Left renal pelvis (tissue), 4 donors: Measurements from ENCODE around the gene HOMER1. TPM values are rescaled to one million over a fixed set of nuclear protein-coding genes. Genes with fewer than 3 reads are reported as not detected.

ENCODE experiments used
- DNase-seq, 4 donors: peaks; one replicate each; pipeline ENCODE4 v3.0.0-alpha.2; 2013; ENCODE audit warnings: low read depth in 4 of 4, low spot score in 3 of 4
- polyA plus RNA-seq, 4 donors: library from polyadenylated mRNA; unstranded; fragments of 120-200 nt; gene quantifications; one replicate each; pipeline ENCODE4 v1.2.1, GENCODE V29; 2013; ENCODE audit not compliant: insufficient read length in 4 of 4

Gene HOMER1
- polyA plus RNA-seq, 4 donors = 6.3 to 29.3 (median 20.7) TPM

DNA sequence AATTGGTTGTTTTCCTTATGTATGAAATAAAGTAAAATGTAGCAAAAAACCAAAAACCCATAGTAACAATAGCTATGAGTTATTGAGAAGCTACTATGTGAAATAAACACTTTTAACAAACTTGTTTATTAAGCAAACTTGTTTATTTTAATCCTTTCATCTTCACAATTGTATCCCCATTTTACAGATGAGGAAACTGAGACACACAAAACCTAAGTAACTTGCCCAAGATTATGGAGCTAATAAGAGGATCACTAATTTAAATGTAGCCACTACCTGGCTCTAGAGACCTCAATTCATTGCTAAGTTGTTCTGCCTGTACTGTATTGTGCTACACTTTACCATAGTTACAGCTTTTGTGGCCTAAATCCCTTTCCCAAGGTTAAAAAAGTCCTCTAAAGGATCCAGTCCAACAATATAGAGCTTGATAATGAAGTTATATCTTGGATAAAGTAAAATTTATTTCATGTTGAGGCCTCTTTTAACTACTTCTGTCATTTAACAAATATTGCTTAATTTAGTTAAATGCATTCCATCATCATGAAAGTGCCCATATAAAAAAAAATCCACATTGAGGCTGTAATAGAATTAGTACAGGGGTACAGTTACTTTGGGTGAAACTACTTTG is 22.1 kb downstream of the HOMER1 start:
- no peak for DNase-seq

- no peak for DNase-seq
These were observed 23.5 kb downstream of the HOMER1 start for GRCh38 chr5:79490323-79490936.

DNA sequence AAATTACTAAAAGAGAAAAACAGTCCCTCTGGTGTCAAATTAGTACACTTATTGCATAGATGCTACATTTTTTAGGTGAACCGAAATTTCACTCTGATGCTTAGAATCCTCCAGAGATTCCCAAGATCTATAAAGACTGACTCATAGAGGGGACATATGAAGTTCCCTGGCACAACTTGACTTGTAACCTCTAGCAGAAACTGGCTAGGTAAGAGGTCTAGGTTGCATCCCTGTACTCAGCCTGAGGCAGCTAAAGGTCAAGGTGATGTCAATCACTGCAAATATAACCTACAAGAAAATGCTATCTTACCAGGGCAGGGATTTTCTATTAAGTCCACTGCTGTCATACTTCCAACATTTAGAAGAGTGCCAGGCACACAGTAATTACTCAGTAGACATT is 24.2 kb downstream of the HOMER1 start:
- DNase-seq = no peak

DNA sequence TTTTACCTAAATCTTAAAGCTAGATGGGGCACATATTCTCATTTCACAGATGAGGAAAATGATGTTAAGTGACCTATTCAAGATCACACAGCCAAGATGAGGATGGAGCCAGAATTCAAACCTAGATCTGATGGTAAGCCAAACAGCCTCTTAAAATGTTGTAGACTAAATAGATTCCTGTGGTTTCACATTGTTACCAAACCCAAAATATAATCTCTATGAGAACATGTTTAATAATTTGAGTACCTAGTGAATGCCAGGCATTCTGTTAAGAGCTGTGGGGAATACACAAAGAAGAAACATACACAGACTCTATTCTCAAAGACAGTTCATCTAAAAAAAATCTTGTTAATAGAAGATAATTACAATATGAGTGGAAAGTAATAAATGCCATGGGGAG is 25.2 kb downstream of the HOMER1 start:
- DNase-seq = no peak

- DNase-seq = no peak
These were observed 25.9 kb downstream of the HOMER1 start for GRCh38 chr5:79488058-79488457.

- no peak for DNase-seq
These were observed 26.7 kb downstream of the HOMER1 start for GRCh38 chr5:79487251-79487650.

DNA sequence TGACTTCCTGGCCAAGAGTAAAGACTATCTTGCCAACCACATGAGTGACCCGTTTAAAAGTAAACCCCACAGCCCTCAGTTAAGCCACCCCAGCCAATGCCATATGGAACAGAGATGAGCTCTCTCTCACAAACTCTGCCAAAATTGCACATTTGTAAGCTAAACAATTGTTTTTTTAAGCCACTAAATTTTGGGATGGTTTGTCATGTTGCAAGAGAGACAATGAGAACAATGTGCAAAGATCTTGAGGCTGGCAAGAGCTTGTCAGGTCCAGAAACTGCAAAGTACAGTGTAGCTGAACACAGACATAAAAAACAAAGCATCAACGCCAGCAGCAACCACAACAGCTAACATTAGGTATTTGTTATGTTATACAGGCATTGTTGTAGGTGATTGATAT is 27.8 kb downstream of the HOMER1 start:
- DNase-seq = no peak

- DNase-seq = no peak
These were observed 29.2 kb downstream of the HOMER1 start for GRCh38 chr5:79484731-79485130.

DNA sequence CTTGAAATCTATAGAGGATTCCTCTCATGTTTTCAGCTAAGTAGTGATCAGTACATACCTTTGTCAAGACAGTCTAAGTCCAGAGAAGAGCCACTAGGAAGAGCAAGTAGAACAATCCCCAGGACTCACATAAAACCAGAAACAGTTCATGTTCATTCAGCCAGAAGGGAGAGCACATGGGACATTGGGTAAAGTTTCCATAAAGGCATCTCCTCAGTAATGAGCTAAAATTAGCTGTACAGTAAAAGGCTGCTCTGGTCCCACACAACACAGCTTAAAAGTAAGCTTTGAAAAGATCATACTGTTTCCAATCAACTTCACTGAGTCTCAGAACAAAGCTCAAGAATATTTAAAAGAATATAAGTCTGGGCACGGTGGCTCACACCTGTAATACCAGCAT is 32.4 kb downstream of the HOMER1 start:
- DNase-seq = no peak

GRCh38 chr5:79480991-79481390 is 32.9 kb downstream of the HOMER1 start:
- DNase-seq = no peak

GRCh38 chr5:79475152-79475466 is 38.8 kb downstream of the HOMER1 start:
- DNase-seq = no peak

DNA sequence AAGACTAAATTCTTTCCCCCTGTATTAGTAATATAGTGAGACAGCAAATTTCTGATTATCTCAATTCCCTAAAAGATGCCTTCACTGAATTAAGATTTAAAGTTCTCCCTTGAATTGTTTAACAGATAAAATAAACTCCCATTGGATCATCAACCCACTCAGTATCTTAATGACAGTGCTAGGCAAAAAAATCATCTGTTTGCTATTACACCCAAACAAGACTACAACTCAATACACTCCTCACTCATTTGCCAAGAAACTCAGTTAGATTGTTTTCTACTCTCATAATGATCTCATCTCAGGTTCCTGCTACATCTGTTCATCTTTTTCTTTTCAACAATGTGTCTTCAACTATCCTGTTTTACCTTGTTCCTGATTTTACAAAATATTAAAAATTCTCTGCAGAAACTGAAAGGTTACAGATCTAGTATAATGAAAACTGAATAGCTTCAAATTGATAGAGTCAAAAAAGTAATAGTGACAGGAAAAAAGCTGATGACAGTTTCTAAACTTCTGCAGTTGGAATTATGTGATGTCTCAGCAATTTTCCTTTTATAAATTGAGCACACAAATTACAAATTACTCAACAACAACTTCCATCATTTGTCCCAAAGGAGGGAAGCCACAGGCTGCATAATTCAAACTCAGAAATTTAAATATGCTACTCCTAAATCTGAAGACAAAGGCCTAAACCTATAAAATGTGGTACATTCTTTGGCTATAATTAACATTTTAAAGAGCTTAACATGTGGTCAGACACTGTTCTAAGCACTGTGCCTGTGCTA is 39.4 kb downstream of the HOMER1 start:
- no peak for DNase-seq

- DNase-seq = no peak
These were observed 42.4 kb downstream of the HOMER1 start for GRCh38 chr5:79471556-79471955.

DNA sequence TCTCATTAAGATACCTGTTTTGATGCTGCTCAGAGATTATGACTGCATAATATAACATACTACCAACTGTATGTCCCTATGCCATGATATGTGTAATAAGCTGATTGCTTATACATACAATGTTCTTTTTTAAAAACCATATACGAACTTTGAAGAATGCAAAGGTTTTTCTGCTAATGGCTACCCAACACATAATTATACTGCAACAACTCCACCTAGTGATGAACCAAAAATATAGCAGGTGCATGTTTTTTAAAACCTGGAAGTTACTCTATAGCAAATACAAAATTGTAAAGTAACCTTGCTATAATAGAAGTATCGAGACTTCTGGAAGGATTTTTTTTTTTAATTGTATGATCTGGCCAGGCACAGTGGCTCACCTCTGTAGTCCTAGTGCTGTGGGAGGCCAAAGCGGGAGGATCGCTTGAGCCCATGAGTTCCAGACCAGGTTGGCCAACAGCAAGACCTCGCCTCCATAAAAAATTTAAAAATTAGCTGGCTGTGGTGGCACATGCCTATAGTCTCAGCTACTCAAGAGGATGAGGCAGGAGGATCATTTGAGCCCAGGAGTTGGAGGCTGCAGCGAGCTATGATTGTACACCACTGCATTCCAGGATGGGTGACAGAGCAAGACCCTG is 49.1 kb downstream of the HOMER1 start:
- DNase-seq = no peak

DNA sequence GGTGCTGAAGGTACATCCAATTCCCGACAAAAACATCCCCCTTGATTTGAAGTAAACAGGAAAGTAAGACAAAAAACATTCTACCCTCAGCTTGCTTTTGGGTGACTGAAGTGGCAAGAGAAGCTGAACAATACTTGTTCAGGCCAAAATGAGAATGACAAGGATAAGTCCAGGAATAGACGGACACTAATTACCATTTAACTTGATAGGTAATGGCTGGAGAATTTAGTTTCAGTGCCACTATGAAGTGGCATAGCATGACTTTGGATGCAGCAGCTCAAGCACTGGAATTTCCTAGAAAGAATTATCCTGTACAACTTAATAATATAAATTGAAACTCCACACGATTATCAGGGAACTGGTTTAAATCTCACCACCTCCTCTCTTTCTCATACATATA is 49.7 kb downstream of the HOMER1 start:
- no peak for DNase-seq

GRCh38 chr5:79459626-79460025 is 54.3 kb downstream of the HOMER1 start:
- no peak for DNase-seq

DNA sequence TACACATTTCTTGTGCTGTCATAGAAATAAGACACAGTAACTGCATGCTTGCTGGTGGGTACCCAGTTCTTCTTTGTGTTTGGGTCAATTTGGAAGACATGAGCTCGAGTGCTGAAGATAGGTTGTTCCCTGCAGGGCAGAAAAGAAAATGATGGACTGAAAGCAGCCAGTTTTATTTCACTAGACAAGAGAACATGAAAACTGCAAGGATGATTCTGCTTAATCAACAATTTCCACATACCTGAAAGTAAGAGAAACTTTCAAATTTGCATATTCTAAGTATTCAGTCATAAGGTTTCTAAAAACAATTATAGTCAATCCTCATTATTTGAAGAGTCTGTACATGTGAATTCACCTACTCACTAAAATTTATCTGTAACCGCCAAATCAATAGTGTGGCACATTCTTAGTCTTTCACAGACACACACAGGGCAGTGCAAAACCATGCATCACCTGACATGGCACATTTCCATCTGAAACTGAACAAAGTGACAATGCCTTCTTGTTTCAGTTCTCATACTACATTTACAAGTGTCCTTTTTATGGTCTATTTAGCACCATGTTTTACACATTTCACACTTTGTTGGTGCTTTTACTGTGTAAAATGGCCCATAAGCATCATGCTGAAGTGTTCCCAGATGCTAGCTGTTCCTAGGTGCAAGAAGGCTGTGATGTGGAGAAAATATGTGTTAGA is 56.9 kb downstream of the HOMER1 start:
- DNase-seq = no peak

- DNase-seq = no peak
These were observed 57.5 kb downstream of the HOMER1 start for GRCh38 chr5:79456400-79456799.

DNA sequence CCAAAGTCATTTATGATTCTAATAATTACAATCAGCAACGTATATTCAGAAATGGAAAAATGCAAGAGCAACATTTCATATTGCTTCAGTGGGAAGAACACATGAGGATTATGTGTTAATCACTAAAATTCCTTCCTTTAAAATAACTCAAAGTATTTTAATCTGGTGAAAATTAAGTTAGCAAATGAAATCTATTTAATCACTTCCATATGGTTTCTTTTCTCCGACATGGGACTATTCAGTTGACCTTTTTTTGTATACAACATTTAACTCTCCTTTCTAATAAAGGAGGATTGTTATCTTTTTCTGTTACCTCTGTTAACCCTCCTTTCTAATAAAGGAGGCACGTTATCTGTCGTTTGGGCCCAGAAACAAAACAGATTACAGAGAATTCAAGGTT is 59.9 kb downstream of the HOMER1 start:
- no peak for DNase-seq

- DNase-seq = no peak
These were observed 65.6 kb downstream of the HOMER1 start for GRCh38 chr5:79448336-79448735.

GRCh38 chr5:79436821-79437220 is 77.1 kb downstream of the HOMER1 start:
- no peak for DNase-seq
